ENCODE data around the gene ZNF460.
A peak's percentile ranks its signal among the peaks of the same experiment; 100 is the strongest.
"Not testable (repeated sequence)": the region's sequence is repeated elsewhere in the genome, so short reads cannot be mapped to it uniquely, and the experiment has no call there.

The ZNF460 gene

GRCh38 chr19:57280165-57280961 is at the start of gene ZNF460:
TSS of gene ZNF460 (plus strand) at chr19:57280485. CDS start at chr19:57280807, 322 bp downstream.
- peak; percentile 98 for DNase-seq (ENCODE audit: low read depth)

GRCh38 chr19:57231686-57232085 is 48.6 kb upstream of the ZNF460 start:
- DNase-seq (ENCODE audit: low read depth), result no peak

- no peak for DNase-seq (ENCODE audit: low read depth)
Measured at GRCh38 chr19:57233207-57233606, 47.1 kb upstream of the ZNF460 start.

GRCh38 chr19:57239982-57240310 is 40.3 kb upstream of the ZNF460 start:
- no peak for DNase-seq (ENCODE audit: low read depth)

GRCh38 chr19:57240311-57241090 is 39.8 kb upstream of the ZNF460 start, which contains the start of gene ZNF805:
TSS of gene ZNF805 (plus strand) at chr19:57240632. CDS start at chr19:57240892, 260 bp downstream.
- peak; percentile 87 for DNase-seq (ENCODE audit: low read depth)

- peak; percentile 39 for DNase-seq (ENCODE audit: low read depth)
Measured at GRCh38 chr19:57241176-57241575, 39.1 kb upstream of the ZNF460 start.

- DNase-seq (ENCODE audit: low read depth), result no peak
Measured at GRCh38 chr19:57242821-57243220, 37.5 kb upstream of the ZNF460 start.

- no peak for DNase-seq (ENCODE audit: low read depth)
Measured at GRCh38 chr19:57244513-57244912, 35.8 kb upstream of the ZNF460 start.

GRCh38 chr19:57245066-57245465 is 35.2 kb upstream of the ZNF460 start:
- DNase-seq (ENCODE audit: low read depth), result no peak

- DNase-seq (ENCODE audit: low read depth), result no peak
Measured at GRCh38 chr19:57245959-57246358, 34.3 kb upstream of the ZNF460 start.

- no peak for DNase-seq (ENCODE audit: low read depth)
Measured at GRCh38 chr19:57248646-57249045, 31.6 kb upstream of the ZNF460 start.

- DNase-seq (ENCODE audit: low read depth), result no peak
Measured at GRCh38 chr19:57249329-57249728, 31.0 kb upstream of the ZNF460 start.

- DNase-seq (ENCODE audit: low read depth), result not testable (repeated sequence)
Measured at GRCh38 chr19:57253767-57254166, 26.5 kb upstream of the ZNF460 start.

- DNase-seq (ENCODE audit: low read depth), result no peak
Measured at GRCh38 chr19:57262044-57262443, 18.2 kb upstream of the ZNF460 start.

- DNase-seq (ENCODE audit: low read depth), result no peak
Measured at GRCh38 chr19:57263244-57263741, 17.0 kb upstream of the ZNF460 start.

- DNase-seq (ENCODE audit: low read depth), result no peak
Measured at GRCh38 chr19:57267291-57267690, 13.0 kb upstream of the ZNF460 start.

GRCh38 chr19:57269515-57270250 is 10.6 kb upstream of the ZNF460 start:
- DNase-seq (ENCODE audit: low read depth), result peak; percentile 58

- DNase-seq (ENCODE audit: low read depth), result no peak
Measured at GRCh38 chr19:57271280-57271679, 9.0 kb upstream of the ZNF460 start.

GRCh38 chr19:57273014-57273413 is 7.3 kb upstream of the ZNF460 start:
- no peak for DNase-seq (ENCODE audit: low read depth)

GRCh38 chr19:57276430-57276829 is 3.9 kb upstream of the ZNF460 start:
- DNase-seq (ENCODE audit: low read depth), result no peak

GRCh38 chr19:57278481-57278880 is 1.8 kb upstream of the ZNF460 start:
- not testable (repeated sequence) for DNase-seq (ENCODE audit: low read depth)

- DNase-seq (ENCODE audit: low read depth), result peak; percentile 98
Measured at GRCh38 chr19:57279418-57280164, 694 bp upstream of the ZNF460 start.
